ENCODE data around the gene GJB5. TPM values are rescaled to one million over a fixed set of nuclear protein-coding genes. Genes with fewer than 3 reads are reported as not detected.

Gene GJB5
- total and polyA plus RNA-seq, 2 donors from 2014 or later: not detected

DNA sequence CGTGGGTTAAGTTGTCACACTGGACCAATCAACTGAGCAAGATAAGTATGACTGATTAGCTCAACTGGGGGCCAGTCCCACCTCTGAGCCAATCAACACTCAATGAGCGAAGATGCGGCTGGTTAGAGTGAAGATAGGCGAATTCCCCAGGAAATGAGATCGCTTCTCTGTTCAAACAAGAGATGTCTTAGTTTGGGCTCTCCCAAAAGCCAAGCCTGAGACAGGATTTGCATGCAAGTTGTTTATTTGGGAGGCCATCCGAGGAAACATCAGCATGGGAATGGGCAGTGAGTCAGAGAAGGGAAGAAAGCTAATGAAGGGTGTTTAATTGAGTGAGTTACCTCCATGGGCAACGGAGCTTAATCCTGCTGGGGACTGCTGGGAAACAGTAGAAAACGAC, 4.9 kb upstream of the GJB5 start:
- no peaks in the 10 kb centered on the region for H3K9me3 ChIP-seq (ENCODE audit: control insufficient read depth in 2 of 3, insufficient read depth in 1 of 3, low read length in 3 of 3)
- FAIRE-seq: no peak
- peak in 1 of 5 donors; percentile 19 for DNase-seq

DNA sequence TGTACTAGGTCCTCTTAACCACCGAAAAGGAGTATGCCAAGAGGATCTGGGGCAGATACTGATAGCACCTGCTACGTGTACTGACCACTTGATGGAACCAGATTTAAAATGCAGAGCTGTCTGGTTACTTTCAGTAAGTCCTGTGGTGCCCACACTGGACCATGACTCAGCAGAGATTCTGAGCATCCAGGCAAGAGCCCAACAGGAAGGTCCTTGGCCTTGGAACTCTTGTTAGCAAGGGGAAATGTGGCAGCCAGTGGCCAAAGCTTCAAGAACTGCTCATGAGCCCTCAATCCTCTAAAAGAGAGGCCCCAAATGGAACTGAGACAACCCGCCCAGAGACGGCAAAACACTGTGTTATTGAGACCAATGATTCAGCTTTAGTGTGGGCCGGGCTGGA, 4.2 kb upstream of the GJB5 start:
- no peak overlapping the region for H3K27ac ChIP-seq (ENCODE audit: low read depth in 2 of 2, low read length in 2 of 2)
- H3K4me3 ChIP-seq (ENCODE audit: low read length in 3 of 3): no peak overlapping the region
- TF ChIP-seq, protein P1, sequence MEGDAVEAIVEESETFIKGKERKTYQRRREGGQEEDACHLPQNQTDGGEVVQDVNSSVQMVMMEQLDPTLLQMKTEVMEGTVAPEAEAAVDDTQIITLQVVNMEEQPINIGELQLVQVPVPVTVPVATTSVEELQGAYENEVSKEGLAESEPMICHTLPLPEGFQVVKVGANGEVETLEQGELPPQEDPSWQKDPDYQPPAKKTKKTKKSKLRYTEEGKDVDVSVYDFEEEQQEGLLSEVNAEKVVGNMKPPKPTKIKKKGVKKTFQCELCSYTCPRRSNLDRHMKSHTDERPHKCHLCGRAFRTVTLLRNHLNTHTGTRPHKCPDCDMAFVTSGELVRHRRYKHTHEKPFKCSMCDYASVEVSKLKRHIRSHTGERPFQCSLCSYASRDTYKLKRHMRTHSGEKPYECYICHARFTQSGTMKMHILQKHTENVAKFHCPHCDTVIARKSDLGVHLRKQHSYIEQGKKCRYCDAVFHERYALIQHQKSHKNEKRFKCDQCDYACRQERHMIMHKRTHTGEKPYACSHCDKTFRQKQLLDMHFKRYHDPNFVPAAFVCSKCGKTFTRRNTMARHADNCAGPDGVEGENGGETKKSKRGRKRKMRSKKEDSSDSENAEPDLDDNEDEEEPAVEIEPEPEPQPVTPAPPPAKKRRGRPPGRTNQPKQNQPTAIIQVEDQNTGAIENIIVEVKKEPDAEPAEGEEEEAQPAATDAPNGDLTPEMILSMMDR (IDR thresholded peaks at IDR 0.05; ENCODE audit: borderline replicate concordance, extremely low read depth, insufficient read depth): no peak
- H3K9me3 ChIP-seq (ENCODE audit: control insufficient read depth in 2 of 3, insufficient read depth in 1 of 3, low read length in 3 of 3): no peaks in the 10 kb centered on the region
- DNase-seq (no peak), FAIRE-seq (no peak)
- no peaks in the 10 kb centered on the region for H3K27me3 ChIP-seq (ENCODE audit: control insufficient read depth, insufficient read depth, low read length)
- H3K9ac ChIP-seq (ENCODE audit: low read length in 3 of 3): no peak overlapping the region
- no peaks in the 10 kb centered on the region for H3K36me3 ChIP-seq (ENCODE audit: control insufficient read depth in 2 of 3, insufficient read depth in 3 of 3, low read length in 3 of 3)
- no peaks in the 10 kb centered on the region for H3K4me1 ChIP-seq (ENCODE audit: control insufficient read depth in 2 of 3, insufficient read depth in 2 of 3, low read depth in 1 of 3, low read length in 3 of 3)
- intact Hi-C loops (cut with DNase I): no loop called here

More for the DNA sequence above, 4.9 kb upstream of the GJB5 start:
- Histone ChIP-seq H3K4me1 (ENCODE audit: control insufficient read depth in 2 of 3, insufficient read depth in 2 of 3, low read depth in 1 of 3, low read length in 3 of 3) (no peaks in the 10 kb centered on the region), H3K27ac (ENCODE audit: low read depth in 2 of 2, low read length in 2 of 2) (no peak overlapping the region), H3K4me3 (ENCODE audit: low read length in 3 of 3) (no peak overlapping the region), H3K9ac (ENCODE audit: low read length in 3 of 3) (no peak overlapping the region), H3K36me3 (ENCODE audit: control insufficient read depth in 2 of 3, insufficient read depth in 3 of 3, low read length in 3 of 3) (no peaks in the 10 kb centered on the region), H3K27me3 (ENCODE audit: control insufficient read depth, insufficient read depth, low read length) (no peaks in the 10 kb centered on the region)
- TF ChIP-seq, protein P1 (IDR thresholded peaks at IDR 0.05; ENCODE audit: borderline replicate concordance, extremely low read depth, insufficient read depth): no peak
- intact Hi-C loops (cut with DNase I): no loop called here

DNA sequence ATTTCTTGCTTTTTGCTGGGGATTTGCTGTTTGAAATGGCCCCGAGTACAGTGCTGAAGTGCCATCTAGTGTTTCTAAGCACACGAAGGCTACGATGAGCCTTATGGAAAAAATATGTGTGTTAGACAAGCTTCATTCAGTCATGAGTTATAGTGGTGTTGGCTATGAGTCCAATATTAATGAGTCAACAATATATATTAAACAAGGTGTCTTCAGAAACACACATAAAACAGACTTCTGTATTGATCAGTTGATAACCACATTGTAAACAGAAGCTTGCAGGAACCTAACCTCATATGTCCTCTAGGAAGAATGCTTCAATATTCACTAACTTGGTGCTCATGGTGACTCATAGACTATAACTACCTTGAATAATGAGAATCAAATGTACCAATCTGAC, 1.7 kb upstream of the GJB5 start:
- Histone ChIP-seq H3K27ac (ENCODE audit: low read depth in 2 of 2, low read length in 2 of 2) (no peak overlapping the region), H3K4me1 (ENCODE audit: control insufficient read depth in 2 of 3, insufficient read depth in 2 of 3, low read depth in 1 of 3, low read length in 3 of 3) (no peaks in the 10 kb centered on the region), H3K4me3 (ENCODE audit: low read length in 3 of 3) (no peak overlapping the region), H3K27me3 (ENCODE audit: control insufficient read depth, insufficient read depth, low read length) (no peaks in the 10 kb centered on the region), H3K36me3 (ENCODE audit: control insufficient read depth in 2 of 3, insufficient read depth in 3 of 3, low read length in 3 of 3) (no peaks in the 10 kb centered on the region), H3K9me3 (ENCODE audit: control insufficient read depth in 2 of 3, insufficient read depth in 1 of 3, low read length in 3 of 3) (no peaks in the 10 kb centered on the region), H3K9ac (ENCODE audit: low read length in 3 of 3) (no peak overlapping the region)
- FAIRE-seq: no peak
- intact Hi-C loops (cut with DNase I): no loop called here
- TF ChIP-seq, protein P1 (IDR thresholded peaks at IDR 0.05; ENCODE audit: borderline replicate concordance, extremely low read depth, insufficient read depth): no peak
- no peak for DNase-seq

DNA sequence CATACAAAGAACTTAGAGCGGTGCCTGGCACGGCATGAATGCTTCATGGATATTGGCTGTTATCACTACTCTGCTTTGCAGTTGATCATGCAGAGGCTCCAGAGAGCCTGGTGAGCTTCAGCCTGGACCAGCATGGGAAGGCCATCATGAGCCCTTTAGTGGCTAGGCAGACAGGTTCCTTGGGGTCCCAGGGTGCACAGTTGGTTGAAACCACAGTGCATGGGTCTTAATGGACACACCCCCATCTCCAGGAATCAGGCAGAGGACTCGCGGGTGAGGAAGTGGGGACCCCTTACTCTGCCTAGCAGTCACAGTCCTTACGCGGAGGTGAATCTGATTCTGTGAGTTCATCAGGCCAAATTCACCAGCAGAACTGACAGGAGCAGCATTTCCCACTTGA, 1.1 kb downstream of the GJB5 start:
- Histone ChIP-seq H3K36me3 (ENCODE audit: control insufficient read depth in 2 of 3, insufficient read depth in 3 of 3, low read length in 3 of 3) (no peaks in the 10 kb centered on the region), H3K9me3 (ENCODE audit: control insufficient read depth in 2 of 3, insufficient read depth in 1 of 3, low read length in 3 of 3) (no peaks in the 10 kb centered on the region), H3K4me1 (ENCODE audit: control insufficient read depth in 2 of 3, insufficient read depth in 2 of 3, low read depth in 1 of 3, low read length in 3 of 3) (no peaks in the 10 kb centered on the region), H3K27me3 (ENCODE audit: control insufficient read depth, insufficient read depth, low read length) (no peaks in the 10 kb centered on the region), H3K27ac (ENCODE audit: low read depth in 2 of 2, low read length in 2 of 2) (no peak overlapping the region), H3K9ac (ENCODE audit: low read length in 3 of 3) (no peak overlapping the region), H3K4me3 (ENCODE audit: low read length in 3 of 3) (no peak overlapping the region)
- intact Hi-C loops (cut with DNase I): no loop called here
- TF ChIP-seq, protein P1 (IDR thresholded peaks at IDR 0.05; ENCODE audit: borderline replicate concordance, extremely low read depth, insufficient read depth): no peak
- no peak for FAIRE-seq
- peak in 1 of 5 donors; percentile 26 for DNase-seq

Data from kidney (tissue), 14 donors.